Uterus (tissue), 2 donors: Measurements from ENCODE around the gene CD96.

ENCODE experiments used
- CTCF ChIP-seq, 4 experiments: fragments of 200-600 bp in 2 of 4; fragments of 450-650 bp in 2 of 4; sonication (generic) in 2 of 4; IDR thresholded peaks; one replicate each; pipeline ENCODE4 v1.5.1; 2016 to 2019; ENCODE audit warnings: antibody characterized with exemption in 4 of 4, mild to moderate bottlenecking in 2 of 4, moderate library complexity in 1 of 4
- POLR2A ChIP-seq, 2 donors: fragments of 450-650 bp; IDR thresholded peaks; one replicate each; pipeline ENCODE4 v1.6.1; 2016; ENCODE audit warnings: antibody characterized with exemption in 2 of 2, mild to moderate bottlenecking in 1 of 2, moderate library complexity in 1 of 2

GRCh38 chr3:111609700-111610099 is 67.7 kb downstream of the CD96 start:
- no peak for TF ChIP-seq CTCF (IDR thresholded peaks at IDR 0.05)
- TF ChIP-seq POLR2A (IDR thresholded peaks at IDR 0.05) = no peak
